Adrenal gland (tissue), 12 donors: ENCODE measurements around the gene ZBTB44. TPM values are rescaled to one million over a fixed set of nuclear protein-coding genes. Genes with fewer than 3 reads are reported as not detected.
A peak's percentile ranks its signal among the peaks of the same experiment; 100 is the strongest.

ENCODE experiments used
- DNase-seq, 7 donors: peaks; one replicate each; pipeline ENCODE4 v3.0.0-alpha.2; 2019 to 2020
- H3K27ac ChIP-seq, 5 donors: fragments of 200-600 bp; sonication (generic) in 4 of 5; 1 replicate in 3 of 5; 2 replicates in 2 of 5; pipeline versions ENCODE4 v1.5.1 to v1.8.0; 2016 to 2020; ENCODE audit warnings: mild to moderate bottlenecking in 1 of 5
- H3K27me3 ChIP-seq: fragments of 200-600 bp; 2 replicates; pipeline ENCODE4 v1.8.0; 2021
- H3K36me3 ChIP-seq, 2 donors: fragments of 200-600 bp; replicated peaks in 1 of 2; 1 replicate in 1 of 2; 2 replicates in 1 of 2; pipeline versions ENCODE4 v1.5.1 to v1.8.0; 2018 to 2022
- H3K4me1 ChIP-seq, 2 donors: fragments of 200-600 bp; replicated peaks in 1 of 2; 1 replicate in 1 of 2; 2 replicates in 1 of 2; pipeline versions ENCODE4 v1.5.1 to v1.8.0; 2018 to 2021
- H3K4me3 ChIP-seq, 4 donors: fragments of 200-600 bp; sonication (generic) in 3 of 4; one replicate each; pipeline ENCODE4 v1.5.1; 2016 to 2018
- H3K9me3 ChIP-seq, 3 donors: fragments of 200-600 bp; sonication (generic) in 1 of 3; replicated peaks in 1 of 3; 1 replicate in 2 of 3; 2 replicates in 1 of 3; pipeline versions ENCODE4 v1.5.1 to v1.8.0; 2016 to 2021
- CTCF ChIP-seq, 6 experiments: fragments of 450-650 bp in 4 of 6; fragments of 200-600 bp in 2 of 6; sonication (generic) in 1 of 6; IDR thresholded peaks; 1 replicate in 5 of 6; 2 replicates in 1 of 6; pipeline versions ENCODE4 v1.5.1 to v1.8.0; 2016 to 2021; ENCODE audit warnings: antibody characterized with exemption in 6 of 6, mild to moderate bottlenecking in 2 of 6, moderate library complexity in 1 of 6
- POLR2A ChIP-seq, 2 donors: fragments of 450-650 bp; IDR thresholded peaks; one replicate each; pipeline ENCODE4 v1.6.1; 2017; ENCODE audit warnings: antibody characterized with exemption in 2 of 2, mild to moderate bottlenecking in 2 of 2, moderate library complexity in 1 of 2
- WGBS, 4 donors: extraction: QIAGEN DNeasy Blood & Tissue Kit in 2 of 4; methylation state at CpG; one replicate each; pipeline versions ENCODE4 v1.1.5 to v1.1.7; 2013 to 2017; 5-methylcytosine and 5-hydroxymethylcytosine counted together
- intact Hi-C, 2 donors: fragments of 100-400 bp; cut with DNase I; formaldehyde crosslinking; loops; one replicate each; pipeline versions ENCODE4 v1.14.1 to v1.15.0; 2022 to 2023
- polyA plus RNA-seq, 3 donors: library from polyadenylated mRNA; stranded (reverse); fragments of 200-250 nt in 2 of 3; fragments of 350-450 nt in 1 of 3; fragmentation: Illumina TruSeq in 1 of 3; extraction: RNeasy Lipid Tissue Mini Kit (QIAGEN cat#74804) in 1 of 3; gene quantifications; one replicate each; pipeline ENCODE4 v1.2.3, GENCODE V29; 2013 to 2014
- total RNA-seq, 9 donors: library from RNA; depleted of rRNA in 4 of 9; stranded (reverse); fragments of >200 nt in 4 of 9; fragments of 120-200 nt in 1 of 9; fragmentation: NEBNext Ultra II Directional in 1 of 9; extraction: Animal tissue kit (Norgen Biotek cat#: 25700) in 1 of 9; gene quantifications; one replicate each; pipeline versions ENCODE4 v1.1.0 to v1.2.4, GENCODE V29; 2013 to 2023
- donor health status: healthy with polysubstance abuse.
- donor health status: Bipolar disorder and iron deficiency.
- donor health status: DM: yes; HTN: yes; CAD: no.
- donor health status: DM: no; HTN: no; CAD: no.
- donor health status: DM: no; HTN: no; CAD: no.
- donor health status: DM: yes; HTN: yes; CAD: no.

The ZBTB44 gene
- total and polyA plus RNA-seq, 12 donors, result 10.1 to 94.3 (median 39.6) TPM

GRCh38 chr11:130213143-130213978, 101.4 kb downstream of the ZBTB44 start:
- no peaks in the 10 kb centered on the region for H3K4me1 ChIP-seq
- WGBS, 4 donors, result 32 to 36% (median 35%) methylated on average over 21 to 28 of the region's 28 CpGs
- intact Hi-C loops, result loop anchor here (5.0 to 10.0 kb wide), 2 partner anchors 101 to 214 kb away; partner anchors contain the start of genes ADAMTS8 (in 2 of the 2) and ZBTB44 (in 1 of the 2)
- H3K27me3 ChIP-seq, result no peaks in the 10 kb centered on the region
- no peaks in the 10 kb centered on the region for H3K36me3 ChIP-seq
- peak; percentile 83 to 99 (median 92) for TF ChIP-seq CTCF (IDR thresholded peaks at IDR 0.05)
- TF ChIP-seq POLR2A (IDR thresholded peaks at IDR 0.05), result no peak
- H3K4me3 ChIP-seq, result no peak overlapping the region
- no peaks in the 10 kb centered on the region for H3K9me3 ChIP-seq
- H3K27ac ChIP-seq, result no peak overlapping the region
- DNase-seq, result peak; percentile 43 to 72 (median 50)

GRCh38 chr11:130212431-130212961, 102.2 kb downstream of the ZBTB44 start:
- no peaks in the 10 kb centered on the region for H3K36me3 ChIP-seq
- H3K4me3 ChIP-seq, result no peak overlapping the region
- WGBS, 4 donors, result 58 to 74% (median 61%) methylated on average over 10 to 11 of the region's 11 CpGs
- TF ChIP-seq POLR2A (IDR thresholded peaks at IDR 0.05) (no peak), CTCF (IDR thresholded peaks at IDR 0.05) (no peak)
- intact Hi-C loops, result loop anchor here (5.0 to 10.0 kb wide), 2 partner anchors 102 to 215 kb away; partner anchors contain the start of genes ADAMTS8 (in 2 of the 2) and ZBTB44 (in 1 of the 2)
- H3K4me1 ChIP-seq, result no peaks in the 10 kb centered on the region
- DNase-seq, result peak in 3 of 7 donors; percentile 8 to 35 (median 18)
- no peaks in the 10 kb centered on the region for H3K27me3 ChIP-seq
- no peak overlapping the region for H3K27ac ChIP-seq
- H3K9me3 ChIP-seq, result no peaks in the 10 kb centered on the region

- TF ChIP-seq CTCF (IDR thresholded peaks at IDR 0.05) (no peak), POLR2A (IDR thresholded peaks at IDR 0.05) (no peak)
- H3K9me3 ChIP-seq, result no peaks in the 10 kb centered on the region
- H3K4me3 ChIP-seq, result no peak overlapping the region
- 77 to 89% (median 87%) methylated on average over 11 to 19 of the region's 19 CpGs for WGBS, 4 donors
- intact Hi-C loops, result loop anchor here (5.0 to 10.0 kb wide), 2 partner anchors 103 to 215 kb away; partner anchors contain the start of genes ADAMTS8 (in 2 of the 2) and ZBTB44 (in 1 of the 2)
- no peaks in the 10 kb centered on the region for H3K27me3 ChIP-seq
- no peak overlapping the region for H3K27ac ChIP-seq
- peak in 6 of 7 donors; percentile 3 to 41 (median 10) for DNase-seq
- no peaks in the 10 kb centered on the region for H3K4me1 ChIP-seq
- H3K36me3 ChIP-seq, result no peaks in the 10 kb centered on the region
These were observed 102.8 kb downstream of the ZBTB44 start for GRCh38 chr11:130211781-130212401.

- intact Hi-C loops, result loop anchor here (5.0 to 10.0 kb wide), 2 partner anchors 104 to 216 kb away; partner anchors contain the start of genes ADAMTS8 (in 2 of the 2) and ZBTB44 (in 1 of the 2)
- Histone ChIP-seq H3K27ac (no peak overlapping the region), H3K27me3 (no peaks in the 10 kb centered on the region), H3K4me3 (no peak overlapping the region), H3K4me1 (no peaks in the 10 kb centered on the region), H3K36me3 (no peaks in the 10 kb centered on the region), H3K9me3 (no peaks in the 10 kb centered on the region)
- peak in 3 of 7 donors; percentile 4 to 23 (median 11) for DNase-seq
- 85 to 90% (median 88%) methylated on average over 3 of the region's 3 CpGs for WGBS, 4 donors
- TF ChIP-seq CTCF (IDR thresholded peaks at IDR 0.05) (no peak), POLR2A (IDR thresholded peaks at IDR 0.05) (no peak)
These were observed 103.6 kb downstream of the ZBTB44 start for GRCh38 chr11:130211144-130211543.
